Measurements from ENCODE around the gene FZD10.

Gene FZD10

GRCh38 chr12:130145731-130146130 is 16.5 kb upstream of the FZD10 start:
- H3K79me2 ChIP-seq (ENCODE audit: insufficient read depth, low read depth) = no peaks in the 10 kb centered on the region
- no peak overlapping the region for H3K9ac ChIP-seq
- H2AFZ ChIP-seq (ENCODE audit: low read depth) = no peak overlapping the region
- no peak overlapping the region for H3K4me3 ChIP-seq (IDR thresholded peaks at IDR 0.05; ENCODE audit: insufficient read depth, low read depth, low read length)
- H3K27ac ChIP-seq = no peak overlapping the region
- peaks cover 2% of the 10 kb centered on the region; the same call in 1 of the 2 replicates for H3K27me3 ChIP-seq (ENCODE audit: insufficient read depth, low read depth)
- H4K20me1 ChIP-seq (ENCODE audit: insufficient read depth) = no peaks in the 10 kb centered on the region
- H3K36me3 ChIP-seq (ENCODE audit: insufficient read depth) = no peaks in the 10 kb centered on the region
- no peaks in the 10 kb centered on the region for H3K4me1 ChIP-seq (ENCODE audit: low read depth, poor library complexity, severe bottlenecking)
- TF ChIP-seq CTCF (conservative IDR thresholded peaks at IDR 0.05; ENCODE audit: low read depth, low read length) = no peak
- H3K4me2 ChIP-seq = no peak overlapping the region

GRCh38 chr12:130146176-130146931 is 15.9 kb upstream of the FZD10 start:
- Histone ChIP-seq H3K4me1 (ENCODE audit: low read depth, poor library complexity, severe bottlenecking) (no peaks in the 10 kb centered on the region), H3K4me3 (IDR thresholded peaks at IDR 0.05; ENCODE audit: insufficient read depth, low read depth, low read length) (no peak overlapping the region), H2AFZ (ENCODE audit: low read depth) (no peak overlapping the region), H3K27me3 (ENCODE audit: insufficient read depth, low read depth) (peaks cover 2% of the 10 kb centered on the region; the same call in 1 of the 2 replicates), H3K27ac (no peak overlapping the region), H3K79me2 (ENCODE audit: insufficient read depth, low read depth) (no peaks in the 10 kb centered on the region), H3K4me2 (no peak overlapping the region), H3K36me3 (ENCODE audit: insufficient read depth) (no peaks in the 10 kb centered on the region), H3K9ac (no peak overlapping the region), H4K20me1 (ENCODE audit: insufficient read depth) (no peaks in the 10 kb centered on the region)
- no peak for TF ChIP-seq CTCF (conservative IDR thresholded peaks at IDR 0.05; ENCODE audit: low read depth, low read length)

DNA sequence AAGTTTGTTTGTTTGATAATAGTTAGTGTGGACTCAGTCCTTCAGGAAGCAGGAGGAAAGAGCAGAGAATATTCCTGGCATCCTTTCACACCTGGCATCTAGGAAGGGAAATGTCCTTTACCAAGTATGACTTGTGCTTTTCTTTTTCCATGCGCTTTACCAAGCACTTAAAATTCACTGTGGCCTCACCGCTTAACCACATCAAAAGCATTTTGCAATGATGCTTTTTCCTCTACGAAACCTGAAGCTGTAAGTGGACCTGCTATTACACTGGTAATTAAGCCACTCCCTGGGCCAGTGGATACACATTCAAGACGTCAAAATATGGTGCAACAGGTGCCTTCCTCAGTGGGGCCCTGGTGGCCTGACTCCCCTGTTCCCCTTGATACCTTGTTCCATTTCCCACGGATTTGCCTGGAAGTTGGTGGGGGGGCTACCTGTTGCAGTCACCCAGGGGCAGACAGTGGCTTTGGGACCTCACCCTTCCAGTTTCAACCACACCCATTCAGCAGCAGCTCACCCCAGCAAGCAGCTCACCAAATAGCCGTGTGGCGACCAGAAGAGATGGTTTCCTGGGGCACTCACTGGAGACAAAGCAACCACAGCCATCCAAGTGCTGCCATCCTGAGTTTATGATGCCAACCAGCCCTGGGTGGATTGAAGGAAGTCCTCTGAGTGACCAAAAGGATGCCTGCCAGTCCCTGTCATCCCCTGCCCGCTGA is 14.2 kb upstream of the FZD10 start:
- H3K4me3 ChIP-seq (IDR thresholded peaks at IDR 0.05; ENCODE audit: insufficient read depth, low read depth, low read length) = no peak overlapping the region
- no peaks in the 10 kb centered on the region for H3K4me1 ChIP-seq (ENCODE audit: low read depth, poor library complexity, severe bottlenecking)
- peaks cover 1% of the 10 kb centered on the region; the same call in 1 of the 2 replicates for H3K27me3 ChIP-seq (ENCODE audit: insufficient read depth, low read depth)
- no peaks in the 10 kb centered on the region for H3K79me2 ChIP-seq (ENCODE audit: insufficient read depth, low read depth)
- H3K27ac ChIP-seq = no peak overlapping the region
- H2AFZ ChIP-seq (ENCODE audit: low read depth) = no peak overlapping the region
- TF ChIP-seq CTCF (conservative IDR thresholded peaks at IDR 0.05; ENCODE audit: low read depth, low read length) = no peak
- no peak overlapping the region for H3K9ac ChIP-seq
- no peaks in the 10 kb centered on the region for H4K20me1 ChIP-seq (ENCODE audit: insufficient read depth)
- no peaks in the 10 kb centered on the region for H3K36me3 ChIP-seq (ENCODE audit: insufficient read depth)
- H3K4me2 ChIP-seq = no peak overlapping the region

DNA sequence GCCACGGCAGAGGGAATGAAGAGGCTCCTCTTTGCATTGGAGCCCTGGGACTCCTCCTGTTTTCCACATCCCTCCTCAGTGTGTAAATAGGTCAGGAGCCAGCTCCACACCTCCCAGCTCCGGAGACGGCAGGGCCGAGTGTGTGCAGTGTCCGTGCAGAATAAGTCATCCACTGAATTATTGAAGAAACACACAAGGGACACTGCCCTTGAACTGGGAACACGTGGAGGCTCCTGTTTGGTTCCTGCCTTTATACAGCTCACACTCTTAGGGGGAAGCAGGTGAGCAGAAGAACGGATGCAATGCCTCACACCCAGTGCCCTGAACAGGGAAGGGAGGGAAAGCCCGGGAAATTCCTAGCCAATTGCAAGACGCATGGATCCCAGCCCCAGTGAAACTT is 10.4 kb upstream of the FZD10 start:
- no peaks in the 10 kb centered on the region for H4K20me1 ChIP-seq (ENCODE audit: insufficient read depth)
- no peak for TF ChIP-seq CTCF (conservative IDR thresholded peaks at IDR 0.05; ENCODE audit: low read depth, low read length)

More for the DNA sequence above, 10.4 kb upstream of the FZD10 start:
- Histone ChIP-seq H3K4me1 (ENCODE audit: low read depth, poor library complexity, severe bottlenecking) (no peaks in the 10 kb centered on the region), H3K79me2 (ENCODE audit: insufficient read depth, low read depth) (no peaks in the 10 kb centered on the region), H3K27ac (no peak overlapping the region), H3K36me3 (ENCODE audit: insufficient read depth) (no peaks in the 10 kb centered on the region), H2AFZ (ENCODE audit: low read depth) (no peak overlapping the region), H3K27me3 (ENCODE audit: insufficient read depth, low read depth) (no peaks in the 10 kb centered on the region), H3K4me2 (no peak overlapping the region), H3K4me3 (IDR thresholded peaks at IDR 0.05; ENCODE audit: insufficient read depth, low read depth, low read length) (no peak overlapping the region), H3K9ac (no peak overlapping the region)
